GM12891 (cell line): ENCODE data around the gene PLCXD1.

ENCODE experiments used
- PAX5 ChIP-seq: IDR thresholded peaks from 2 replicates; pipeline ENCODE4 v1.6.1; 2011; ENCODE audit warnings: low read length, moderate library complexity, mild to moderate bottlenecking; ENCODE audit not compliant: insufficient read depth, severe bottlenecking
- POLR2A ChIP-seq: IDR thresholded peaks from 2 replicates; pipeline ENCODE4 v1.6.1; 2011; ENCODE audit warnings: low read depth, low read length, control low read depth
- POLR2AphosphoS5 ChIP-seq: IDR thresholded peaks from 2 replicates; pipeline ENCODE4 v1.6.1; 2011; ENCODE audit warnings: low read depth, low read length, control low read depth
- TAF1 ChIP-seq: IDR thresholded peaks from 2 replicates; pipeline ENCODE4 v1.6.1; 2011; ENCODE audit warnings: low read depth, low read length, control low read depth

- TF ChIP-seq POLR2A (no peak), POLR2AphosphoS5 (no peak), PAX5 (no peak), TAF1 (no peak)
These were observed 49.6 kb downstream of the PLCXD1 start for GRCh38 chrX:330726-331150.
